Fibroblast of skin of left quadriceps (primary cell): ENCODE measurements around the gene KLF6.
"Not testable (repeated sequence)": the region's sequence is repeated elsewhere in the genome, so short reads cannot be mapped to it uniquely, and the experiment has no call there.

Experiments
- DNase-seq, 2 experiments: peaks; one replicate each; pipeline ENCODE4 v3.0.0-alpha.2; 2013; ENCODE audit warnings: low read depth in 2 of 2

KLF6 gene

GRCh38 chr10:3757250-3757637 lies 27.8 kb downstream of the KLF6 start:
- no peak for DNase-seq

- no peak for DNase-seq
Measured at GRCh38 chr10:3756360-3756740, 28.7 kb downstream of the KLF6 start.

- no peak for DNase-seq
Measured at GRCh38 chr10:3755440-3756359, 29.3 kb downstream of the KLF6 start.

GRCh38 chr10:3754727-3755439 lies 30.1 kb downstream of the KLF6 start:
- DNase-seq: peak in 1 of 2 experiments; percentile 62

GRCh38 chr10:3750854-3751253 lies 34.2 kb downstream of the KLF6 start:
- no peak for DNase-seq

GRCh38 chr10:3750006-3750816 lies 34.8 kb downstream of the KLF6 start:
- DNase-seq: no peak

GRCh38 chr10:3749600-3749999 lies 35.4 kb downstream of the KLF6 start:
- DNase-seq: peak; percentile 89 to 92

GRCh38 chr10:3749011-3749410 lies 36.0 kb downstream of the KLF6 start:
- no peak for DNase-seq

- no peak for DNase-seq
Measured at GRCh38 chr10:3748484-3748883, 36.5 kb downstream of the KLF6 start.

- no peak for DNase-seq
Measured at GRCh38 chr10:3747984-3748383, 37.0 kb downstream of the KLF6 start.

- DNase-seq: no peak
Measured at GRCh38 chr10:3747248-3747960, 37.6 kb downstream of the KLF6 start.

- DNase-seq: no peak
Measured at GRCh38 chr10:3746634-3747033, 38.4 kb downstream of the KLF6 start.

GRCh38 chr10:3745521-3745920 lies 39.5 kb downstream of the KLF6 start:
- DNase-seq: no peak

GRCh38 chr10:3741688-3742461 lies 43.1 kb downstream of the KLF6 start:
- no peak for DNase-seq

GRCh38 chr10:3740157-3740871 lies 44.7 kb downstream of the KLF6 start:
- no peak for DNase-seq

- DNase-seq: no peak
Measured at GRCh38 chr10:3738855-3739350, 46.1 kb downstream of the KLF6 start.

- DNase-seq: no peak
Measured at GRCh38 chr10:3737864-3738263, 47.1 kb downstream of the KLF6 start.

- no peak for DNase-seq
Measured at GRCh38 chr10:3735175-3735574, 49.8 kb downstream of the KLF6 start.

GRCh38 chr10:3734111-3734510 lies 50.9 kb downstream of the KLF6 start:
- DNase-seq: no peak

- DNase-seq: not testable (repeated sequence)
Measured at GRCh38 chr10:3732183-3732582, 52.8 kb downstream of the KLF6 start.
